Measurements from ENCODE around the gene MSRB2.
"Not testable (repeated sequence)": the region's sequence is repeated elsewhere in the genome, so short reads cannot be mapped to it uniquely, and the experiment has no call there.

The MSRB2 gene

GRCh38 chr10:23095404-23095965 is at the start of gene MSRB2:
Gene MSRB2 (plus strand): TSS chr10:23095579. CDS start chr10:23095609, 30 bp downstream.
- DNase-seq, result peak; percentile 78

GRCh38 chr10:23046027-23046426 is 49.4 kb upstream of the MSRB2 start:
- no peak for DNase-seq

DNA sequence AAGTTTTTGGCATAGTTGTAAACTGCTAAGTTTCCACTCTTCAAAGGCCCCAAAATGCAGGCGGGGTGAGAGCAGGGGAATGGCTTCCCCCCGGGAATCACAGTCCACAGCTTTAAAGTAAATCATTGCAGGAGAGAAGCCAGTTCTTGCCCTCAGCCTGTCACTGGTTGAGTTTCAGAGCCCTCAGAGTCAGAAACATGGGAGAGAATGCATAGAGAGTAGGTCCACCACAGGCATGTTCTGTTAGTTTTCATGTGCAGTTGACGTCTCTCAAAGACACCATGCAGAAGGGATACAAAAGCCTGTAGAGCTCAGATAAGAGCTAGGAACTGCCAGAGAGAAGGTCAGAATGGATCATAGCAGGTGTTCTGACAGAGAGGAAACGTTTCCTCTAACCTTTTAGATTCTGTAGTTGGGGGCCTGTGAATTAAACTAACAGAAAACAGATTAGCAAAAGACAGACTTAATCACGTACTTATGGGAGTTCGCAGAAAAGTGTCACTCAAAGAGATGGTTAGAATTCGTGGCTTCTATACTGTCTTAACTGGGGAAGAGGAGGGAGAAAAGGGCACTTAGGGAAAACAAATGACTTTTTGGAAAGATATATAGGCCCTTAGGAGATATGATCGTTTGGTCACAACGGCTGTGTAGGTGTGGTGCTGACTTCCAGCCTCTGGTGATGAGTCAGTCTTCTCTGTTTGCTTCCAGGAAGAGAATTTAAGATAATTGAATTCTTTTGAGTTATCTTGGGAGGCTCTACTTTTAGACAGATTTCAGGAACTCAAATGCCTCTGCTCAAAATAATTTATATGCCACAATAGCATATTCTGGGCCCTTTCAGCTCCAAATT is 48.0 kb upstream of the MSRB2 start:
- no peak for DNase-seq

DNA sequence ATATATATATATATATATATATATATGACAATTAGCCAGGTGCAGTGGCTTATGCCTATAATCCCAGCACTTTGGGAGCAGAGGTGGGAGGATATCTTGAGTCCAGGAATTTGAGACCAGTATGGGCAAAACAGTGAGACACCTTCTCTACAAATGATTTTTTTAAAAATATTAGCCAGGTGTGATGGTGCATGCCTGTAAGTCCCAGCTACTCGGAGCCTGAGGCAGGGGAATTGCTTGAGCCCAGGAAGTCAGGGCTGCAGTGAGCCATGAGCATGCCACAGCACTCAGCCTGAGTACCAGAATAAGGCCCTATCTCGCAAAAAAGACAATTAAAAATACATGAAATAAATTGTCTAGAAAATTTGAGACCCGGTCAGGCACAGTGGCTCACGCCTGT is 47.2 kb upstream of the MSRB2 start:
- no peak for DNase-seq

- no peak for DNase-seq
These were observed 44.1 kb upstream of the MSRB2 start for GRCh38 chr10:23051278-23051677.

DNA sequence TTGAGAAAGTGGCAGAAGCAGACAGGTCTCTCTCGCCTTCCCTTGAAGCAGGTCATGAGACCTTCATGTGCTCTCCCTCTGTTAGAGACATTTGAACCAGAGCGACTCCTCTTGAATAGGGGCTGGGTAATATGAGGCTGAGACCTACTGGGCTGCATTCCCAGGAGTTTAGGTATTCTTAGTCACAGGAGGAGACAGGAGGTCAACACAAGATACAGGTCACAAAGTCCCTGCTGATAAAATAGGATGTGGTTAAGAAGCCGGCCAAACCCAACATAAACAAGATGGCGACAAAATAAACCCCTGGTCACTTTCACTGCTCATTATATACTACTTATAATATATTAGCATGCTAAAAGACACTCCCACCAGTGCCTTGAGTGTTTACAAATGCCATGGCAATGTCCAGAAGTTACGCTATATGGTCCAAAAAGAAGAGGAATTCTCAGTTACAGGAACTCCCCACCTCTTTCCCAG is 43.5 kb upstream of the MSRB2 start:
- DNase-seq, result no peak

GRCh38 chr10:23053036-23053435 is 42.3 kb upstream of the MSRB2 start:
- DNase-seq, result no peak

DNA sequence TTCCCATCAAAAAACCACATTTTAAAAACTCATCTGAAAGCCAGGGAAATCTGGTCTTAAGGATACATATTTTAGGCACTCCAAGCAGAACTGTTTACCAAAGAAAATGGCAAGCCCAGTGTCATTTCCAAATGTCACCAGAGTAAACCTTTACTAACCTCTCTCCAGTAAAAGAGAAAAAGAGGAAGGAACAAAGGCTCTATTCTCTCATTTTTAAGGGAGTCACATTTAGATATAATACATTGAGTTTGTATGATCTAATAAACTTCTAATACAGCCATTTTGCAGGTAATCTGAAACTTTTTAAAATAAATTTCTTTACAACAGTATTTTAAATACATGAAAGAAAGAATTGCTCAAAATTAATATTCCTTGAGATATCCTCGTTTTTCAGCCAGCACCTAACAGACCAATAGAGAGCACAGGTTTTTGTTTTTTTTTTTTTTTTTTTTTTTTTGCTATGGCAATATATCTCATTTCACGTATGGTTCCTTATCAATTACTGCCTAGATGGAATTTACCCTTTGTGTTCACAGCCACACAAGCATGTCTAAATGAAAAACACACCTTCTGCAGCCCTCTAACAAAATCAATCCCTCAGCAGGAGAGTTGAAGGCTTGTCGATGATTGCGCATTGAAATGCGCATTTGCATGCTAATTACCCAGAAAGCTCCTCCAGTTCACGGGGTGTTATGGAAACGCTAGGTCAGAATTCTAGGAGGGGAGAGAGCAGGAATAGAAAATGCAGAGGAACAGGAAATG is 39.8 kb upstream of the MSRB2 start:
- no peak for DNase-seq

- DNase-seq, result no peak
These were observed 39.2 kb upstream of the MSRB2 start for GRCh38 chr10:23056186-23056579.

DNA sequence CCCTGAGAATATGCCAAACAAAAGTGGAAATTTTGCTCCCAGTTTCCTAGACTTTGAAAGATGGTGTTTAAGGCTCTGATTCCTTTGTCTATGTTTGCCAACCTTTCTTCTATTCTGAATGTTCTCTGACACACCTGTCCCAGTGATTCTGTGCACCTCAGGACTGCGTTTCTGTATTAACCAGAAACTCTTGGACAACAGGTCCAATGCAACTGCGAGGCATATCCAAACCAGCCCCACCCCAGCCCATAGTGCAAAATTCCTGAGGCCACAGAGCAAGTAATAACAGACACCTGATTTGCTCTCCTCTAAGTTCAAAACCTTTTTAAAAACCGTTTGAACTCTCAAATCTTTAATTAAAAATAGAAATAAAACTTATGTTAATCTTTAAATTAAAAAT is 37.0 kb upstream of the MSRB2 start:
- no peak for DNase-seq

- DNase-seq, result no peak
These were observed 34.5 kb upstream of the MSRB2 start for GRCh38 chr10:23060918-23061317.

GRCh38 chr10:23063045-23063972 is 32.1 kb upstream of the MSRB2 start:
- DNase-seq, result no peak

- DNase-seq, result no peak
These were observed 31.2 kb upstream of the MSRB2 start for GRCh38 chr10:23063973-23064812.

DNA sequence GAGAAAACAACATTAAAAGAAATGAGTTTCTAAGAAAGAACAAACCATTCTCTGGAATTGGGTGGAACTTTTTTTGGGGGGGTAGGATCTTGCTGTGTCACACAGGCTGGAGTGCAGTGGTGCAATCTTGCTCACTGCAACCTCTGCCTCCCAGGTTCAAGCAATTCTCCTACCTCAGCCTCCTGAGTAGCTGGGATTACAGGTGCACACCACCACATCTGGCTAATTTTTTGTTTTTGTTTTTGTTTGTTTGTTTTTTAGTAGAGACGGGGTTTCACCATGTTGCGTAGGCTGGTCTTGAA is 30.6 kb upstream of the MSRB2 start:
- DNase-seq, result not testable (repeated sequence)

GRCh38 chr10:23065181-23065948 is 30.0 kb upstream of the MSRB2 start:
- DNase-seq, result no peak

DNA sequence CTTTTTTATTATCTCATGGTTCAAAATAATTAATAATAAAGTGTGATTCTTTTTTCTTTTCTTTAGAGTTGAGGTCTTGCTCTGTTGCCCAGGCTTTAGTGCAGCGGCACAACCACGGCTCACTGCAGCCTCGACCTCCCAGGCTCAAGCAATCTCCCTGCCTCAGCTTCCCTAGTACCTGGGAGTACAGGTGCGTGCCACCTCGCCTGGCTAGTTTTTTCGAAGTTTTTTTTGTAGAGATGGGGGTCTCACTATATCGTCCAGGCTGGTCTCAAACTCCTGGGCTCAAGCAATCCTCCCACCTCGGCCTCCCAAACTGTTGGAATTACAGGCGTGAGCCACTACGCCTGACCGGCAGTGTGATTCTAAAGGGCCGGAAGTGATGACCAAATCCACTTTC is 28.0 kb upstream of the MSRB2 start:
- DNase-seq, result no peak

DNA sequence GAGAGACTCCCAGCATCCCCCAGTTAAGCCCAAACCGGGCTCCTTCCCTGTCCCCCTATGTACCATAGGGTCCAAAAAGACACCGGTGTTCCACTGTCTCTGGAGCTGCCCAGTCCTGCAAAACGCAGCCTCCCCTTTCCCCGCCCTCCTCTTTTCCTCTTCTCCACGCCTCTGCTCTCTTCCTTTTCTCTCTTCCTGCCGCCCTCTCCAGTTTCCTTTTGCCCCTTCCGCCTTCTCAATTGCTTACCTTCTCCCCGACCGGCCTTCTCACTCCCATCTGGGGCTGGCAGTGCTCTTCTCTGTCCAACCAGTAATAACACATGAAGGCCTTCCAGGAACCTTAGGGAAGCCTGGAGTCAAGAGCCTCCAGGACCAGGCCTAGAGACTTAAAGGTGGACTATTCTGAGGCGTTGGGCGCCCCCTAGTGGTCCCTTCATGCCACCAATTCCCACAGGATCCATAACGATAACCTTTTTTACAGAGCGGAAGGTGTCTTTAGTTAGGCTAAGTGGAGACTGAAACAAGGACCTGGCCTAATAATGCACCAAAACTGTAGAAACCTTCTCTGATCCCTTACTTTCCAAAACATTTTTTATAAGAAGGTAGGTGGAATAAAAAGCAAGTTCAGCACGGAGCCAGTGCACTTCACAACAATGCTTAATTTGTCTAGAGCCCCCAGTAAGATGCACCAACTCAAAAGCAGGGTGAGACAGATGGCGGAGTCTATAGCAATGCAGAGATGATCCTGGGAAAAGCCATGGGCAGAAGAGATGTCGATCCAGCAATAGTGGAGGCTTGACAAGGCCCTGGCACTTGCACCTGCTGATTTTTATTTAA is 27.2 kb upstream of the MSRB2 start:
- DNase-seq, result peak; percentile 57

- no peak for DNase-seq
These were observed 26.2 kb upstream of the MSRB2 start for GRCh38 chr10:23069019-23069815.
